Fibroblast of pulmonary artery (primary cell): ENCODE data around the gene SCRN3.
"Not testable (repeated sequence)": the region's sequence is repeated elsewhere in the genome, so short reads cannot be mapped to it uniquely, and the experiment has no call there.

ENCODE experiments used
- DNase-seq: peaks from one replicate; pipeline ENCODE4 v3.0.0-alpha.2; 2010; ENCODE audit warnings: low read depth
- H3K4me3 ChIP-seq: replicated peaks from 2 replicates; pipeline ENCODE4 v1.5.1; 2011; ENCODE audit warnings: low read depth, mild to moderate bottlenecking, control low read depth, low read length, moderate library complexity
- CTCF ChIP-seq: IDR thresholded peaks from 2 replicates; pipeline ENCODE4 v1.5.1; 2011; ENCODE audit warnings: mild to moderate bottlenecking, control low read depth, low read length, inconsistent platforms; ENCODE audit errors: missing control alignments

Gene SCRN3

GRCh38 chr2:174395284-174395968 lies at the start of gene SCRN3:
Gene SCRN3, plus strand, starts transcription at chr2:174395730. Its CDS starts 2,554 bp downstream, at chr2:174398284.
- H3K4me3 ChIP-seq = peak within 1 kb of the TSS; percentile 99
- peak; percentile 82 for DNase-seq
- no peak for TF ChIP-seq CTCF

- H3K4me3 ChIP-seq = no peak overlapping the region
- peak; percentile 52 for TF ChIP-seq CTCF
- DNase-seq = peak; percentile 39
Observed at GRCh38 chr2:174350018-174350417, 45.5 kb upstream of the SCRN3 start.

GRCh38 chr2:174350593-174351181 lies 44.8 kb upstream of the SCRN3 start:
- no peak for DNase-seq
- no peak for TF ChIP-seq CTCF
- H3K4me3 ChIP-seq = no peak overlapping the region

- no peak overlapping the region for H3K4me3 ChIP-seq
- TF ChIP-seq CTCF = no peak
- DNase-seq = no peak
Observed at GRCh38 chr2:174353004-174353403, 42.5 kb upstream of the SCRN3 start.

GRCh38 chr2:174356347-174356746 lies 39.2 kb upstream of the SCRN3 start:
- no peak overlapping the region for H3K4me3 ChIP-seq
- DNase-seq = no peak
- TF ChIP-seq CTCF = no peak

GRCh38 chr2:174359663-174360062 lies 35.9 kb upstream of the SCRN3 start:
- DNase-seq = not testable (repeated sequence)

GRCh38 chr2:174362949-174363348 lies 32.6 kb upstream of the SCRN3 start:
- no peak overlapping the region for H3K4me3 ChIP-seq
- no peak for TF ChIP-seq CTCF
- DNase-seq = no peak

More at GRCh38 chr2:174359663-174360062, 35.9 kb upstream of the SCRN3 start:
- H3K4me3 ChIP-seq = not testable (repeated sequence)

GRCh38 chr2:174363492-174364225 lies 31.9 kb upstream of the SCRN3 start:
- not testable (repeated sequence) for H3K4me3 ChIP-seq, DNase-seq
